Glutamatergic neuron (in vitro differentiated cells): ENCODE measurements around the gene OR9Q1. TPM values are rescaled to one million over a fixed set of nuclear protein-coding genes. Genes with fewer than 3 reads are reported as not detected.

ENCODE experiments used
- DNase-seq: peaks from one replicate; pipeline ENCODE4 v3.0.0; 2022
- H3K27ac Mint-ChIP-seq: one replicate; pipeline ENCODE4 v1.8.0; 2020; ENCODE audit warnings: mild to moderate bottlenecking, mixed read lengths, inconsistent platforms; ENCODE audit not compliant: unreplicated experiment
- H3K27me3 Mint-ChIP-seq: one replicate; pipeline ENCODE4 v1.8.0; 2020; ENCODE audit warnings: mild to moderate bottlenecking, moderate library complexity, mixed read lengths, inconsistent platforms; ENCODE audit not compliant: unreplicated experiment
- H3K36me3 Mint-ChIP-seq: one replicate; pipeline ENCODE4 v1.8.0; 2020; ENCODE audit warnings: mild to moderate bottlenecking, mixed read lengths, inconsistent platforms; ENCODE audit not compliant: unreplicated experiment
- H3K4me1 Mint-ChIP-seq: one replicate; pipeline ENCODE4 v1.8.0; 2020; ENCODE audit warnings: mild to moderate bottlenecking, low read depth, mixed read lengths, inconsistent platforms; ENCODE audit not compliant: unreplicated experiment
- H3K4me3 Mint-ChIP-seq: one replicate; pipeline ENCODE4 v1.8.0; 2020; ENCODE audit warnings: mild to moderate bottlenecking, mixed read lengths, inconsistent platforms; ENCODE audit not compliant: unreplicated experiment
- H3K9me3 Mint-ChIP-seq: one replicate; pipeline ENCODE4 v1.8.0; 2020; ENCODE audit warnings: mild to moderate bottlenecking, moderate library complexity, mixed read lengths, inconsistent platforms; ENCODE audit not compliant: unreplicated experiment
- total RNA-seq: library from RNA; stranded (reverse); fragmentation: NEBNext Ultra II Directional; extraction: Animal tissue kit (Norgen Biotek cat#: 25700); gene quantifications from one replicate; pipeline ENCODE4 v1.2.1, GENCODE V29; 2021; ENCODE audit not compliant: unreplicated experiment
- TF ChIP-seq, protein P1 (sequence below): fragments of 200-600 bp; sonication (generic); IDR thresholded peaks from one replicate; pipeline ENCODE4 v1.5.0; 2021; ENCODE audit not compliant: partially characterized antibody, unreplicated experiment

The OR9Q1 gene
- total RNA-seq, 1 donor from 2014 or later, result not detected

DNA sequence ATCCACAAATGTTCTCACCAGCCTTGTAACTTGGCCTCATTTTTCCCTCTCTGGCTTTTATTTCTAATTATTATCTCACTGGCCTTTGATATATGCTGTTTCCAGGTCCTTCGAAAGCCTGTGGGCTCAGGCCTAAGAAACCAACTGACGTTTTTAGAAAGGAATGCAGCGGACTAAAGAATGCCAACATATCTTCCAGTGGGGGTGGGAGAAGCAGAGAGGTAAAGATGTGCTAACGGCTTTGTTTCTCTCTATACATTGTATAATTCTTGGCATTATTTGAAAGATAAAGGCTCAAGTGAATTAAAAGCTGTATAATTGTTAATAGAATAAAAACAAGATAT, 35.3 kb downstream of the OR9Q1 start:
- Mint-ChIP-seq H3K4me3 (no peak overlapping the region), H3K36me3 (no peaks in the 10 kb centered on the region)
- DNase-seq, result no peak

DNA sequence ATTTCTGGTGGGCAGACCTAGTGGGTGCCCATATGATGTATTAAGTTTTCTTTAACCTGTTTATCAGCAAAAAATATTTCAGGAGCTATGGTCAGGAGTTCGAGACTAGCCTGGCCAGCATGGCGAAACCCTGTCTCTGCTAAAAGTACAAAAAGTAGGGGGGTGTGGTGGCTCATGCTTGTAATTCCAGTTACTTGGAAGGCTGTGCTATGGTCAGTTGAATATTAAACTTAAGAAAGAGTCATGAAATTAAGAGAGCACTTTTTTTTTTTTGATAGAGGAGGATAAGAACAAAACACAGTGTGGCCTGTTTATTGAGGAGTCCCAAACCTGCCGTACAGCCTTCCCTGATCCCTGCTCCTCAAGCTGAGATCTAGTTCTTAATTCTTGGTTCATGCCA, 36.9 kb downstream of the OR9Q1 start:
- no peak for DNase-seq
- no peak overlapping the region for H3K27ac Mint-ChIP-seq
- H3K36me3 Mint-ChIP-seq, result no peaks in the 10 kb centered on the region
- H3K4me1 Mint-ChIP-seq, result no peaks in the 10 kb centered on the region
- no peak overlapping the region for H3K4me3 Mint-ChIP-seq
- no peaks in the 10 kb centered on the region for H3K27me3 Mint-ChIP-seq
- TF ChIP-seq, protein P1, sequence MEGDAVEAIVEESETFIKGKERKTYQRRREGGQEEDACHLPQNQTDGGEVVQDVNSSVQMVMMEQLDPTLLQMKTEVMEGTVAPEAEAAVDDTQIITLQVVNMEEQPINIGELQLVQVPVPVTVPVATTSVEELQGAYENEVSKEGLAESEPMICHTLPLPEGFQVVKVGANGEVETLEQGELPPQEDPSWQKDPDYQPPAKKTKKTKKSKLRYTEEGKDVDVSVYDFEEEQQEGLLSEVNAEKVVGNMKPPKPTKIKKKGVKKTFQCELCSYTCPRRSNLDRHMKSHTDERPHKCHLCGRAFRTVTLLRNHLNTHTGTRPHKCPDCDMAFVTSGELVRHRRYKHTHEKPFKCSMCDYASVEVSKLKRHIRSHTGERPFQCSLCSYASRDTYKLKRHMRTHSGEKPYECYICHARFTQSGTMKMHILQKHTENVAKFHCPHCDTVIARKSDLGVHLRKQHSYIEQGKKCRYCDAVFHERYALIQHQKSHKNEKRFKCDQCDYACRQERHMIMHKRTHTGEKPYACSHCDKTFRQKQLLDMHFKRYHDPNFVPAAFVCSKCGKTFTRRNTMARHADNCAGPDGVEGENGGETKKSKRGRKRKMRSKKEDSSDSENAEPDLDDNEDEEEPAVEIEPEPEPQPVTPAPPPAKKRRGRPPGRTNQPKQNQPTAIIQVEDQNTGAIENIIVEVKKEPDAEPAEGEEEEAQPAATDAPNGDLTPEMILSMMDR, result no peak
- H3K9me3 Mint-ChIP-seq, result no peaks in the 10 kb centered on the region

More for the DNA sequence above, 35.3 kb downstream of the OR9Q1 start:
- TF ChIP-seq, protein P1, result no peak
- H3K27ac Mint-ChIP-seq, result no peak overlapping the region
- H3K27me3 Mint-ChIP-seq, result no peaks in the 10 kb centered on the region
- no peaks in the 10 kb centered on the region for H3K9me3 Mint-ChIP-seq
- H3K4me1 Mint-ChIP-seq, result no peaks in the 10 kb centered on the region

DNA sequence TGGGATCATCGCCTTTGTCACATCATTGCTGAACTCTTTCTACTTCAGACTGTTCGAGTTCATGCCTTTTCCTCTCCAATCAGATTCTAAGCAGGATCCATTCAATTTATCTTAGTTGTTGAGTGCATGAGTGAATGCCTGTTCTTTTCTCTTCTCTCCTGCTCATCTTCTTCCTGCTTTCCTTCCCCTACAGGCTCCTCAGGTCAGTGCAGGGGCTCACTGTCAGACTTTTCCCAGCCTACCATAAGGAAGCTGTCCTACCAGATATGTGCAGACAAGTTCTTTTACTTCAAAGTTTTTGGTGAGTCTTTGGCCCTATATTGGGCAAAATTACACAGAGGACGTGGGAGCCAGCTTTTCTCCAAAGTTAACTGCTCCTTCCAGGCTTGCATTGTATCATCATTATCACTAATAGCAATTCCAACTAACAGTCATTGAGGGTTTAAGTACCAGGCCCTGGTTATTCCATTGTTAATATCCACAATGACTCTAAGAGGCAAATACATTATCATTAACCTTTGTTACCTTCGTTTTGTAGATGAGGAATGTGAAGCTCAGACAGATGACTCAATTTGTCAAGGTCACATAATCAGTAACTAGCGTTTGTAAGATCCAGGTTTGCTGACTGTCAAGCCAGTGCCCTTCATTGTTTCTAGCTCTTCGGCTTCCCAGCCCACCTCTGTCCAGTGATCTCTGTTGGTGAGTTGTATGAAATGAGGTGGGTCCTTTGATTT, 37.4 kb downstream of the OR9Q1 start:
- H3K36me3 Mint-ChIP-seq, result no peaks in the 10 kb centered on the region
- no peaks in the 10 kb centered on the region for H3K9me3 Mint-ChIP-seq
- no peaks in the 10 kb centered on the region for H3K4me1 Mint-ChIP-seq

DNA sequence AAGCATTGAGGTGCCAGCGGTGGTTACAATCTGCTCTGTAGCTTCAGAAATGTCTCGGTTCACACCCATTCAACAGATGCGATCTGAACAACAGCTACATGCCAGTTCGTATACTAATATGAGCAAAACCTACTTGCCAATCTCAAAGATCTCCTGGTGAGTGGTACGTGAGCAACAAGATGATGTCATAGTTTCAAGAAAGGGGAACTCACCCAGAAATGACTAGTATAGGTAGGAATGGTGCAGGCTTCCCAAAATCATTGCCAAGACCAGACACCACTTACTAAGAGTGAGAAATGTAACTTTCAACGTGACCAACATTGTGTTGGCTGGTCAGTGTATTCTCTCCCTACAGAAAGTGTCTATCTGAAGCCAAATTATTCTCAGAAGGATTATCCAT, 38.1 kb downstream of the OR9Q1 start:
- H3K4me3 Mint-ChIP-seq, result no peak overlapping the region
- H3K27ac Mint-ChIP-seq, result no peak overlapping the region
- TF ChIP-seq, protein P1, result no peak
- no peaks in the 10 kb centered on the region for H3K9me3 Mint-ChIP-seq
- no peaks in the 10 kb centered on the region for H3K4me1 Mint-ChIP-seq
- no peaks in the 10 kb centered on the region for H3K27me3 Mint-ChIP-seq
- DNase-seq, result no peak
- H3K36me3 Mint-ChIP-seq, result no peaks in the 10 kb centered on the region

More for the DNA sequence above, 37.4 kb downstream of the OR9Q1 start:
- DNase-seq, result no peak
- Mint-ChIP-seq H3K27me3 (no peaks in the 10 kb centered on the region), H3K4me3 (no peak overlapping the region), H3K27ac (no peak overlapping the region)
- TF ChIP-seq, protein P1, result no peak

DNA sequence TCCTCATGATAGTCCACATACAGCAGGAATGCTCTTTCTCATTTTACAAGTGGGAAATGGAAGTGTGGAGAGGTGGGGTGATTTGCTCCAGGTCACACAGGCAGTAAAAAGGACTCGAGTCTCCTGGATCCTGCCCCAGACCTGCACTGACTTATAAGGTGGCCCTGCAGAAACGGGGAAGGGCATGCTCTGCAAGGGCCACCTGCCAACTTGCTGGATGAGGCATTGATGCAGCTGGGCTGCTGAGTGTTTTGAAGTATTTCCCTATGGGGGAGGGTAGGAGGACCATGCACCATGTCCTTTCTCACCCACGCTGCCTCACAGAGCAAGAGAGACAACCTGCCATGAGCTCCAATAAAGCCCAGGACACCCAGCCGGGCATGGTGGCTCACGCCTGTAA, 44.0 kb downstream of the OR9Q1 start:
- Mint-ChIP-seq H3K27ac (no peak overlapping the region), H3K27me3 (no peaks in the 10 kb centered on the region), H3K4me1 (no peaks in the 10 kb centered on the region), H3K9me3 (no peaks in the 10 kb centered on the region), H3K36me3 (no peaks in the 10 kb centered on the region), H3K4me3 (no peak overlapping the region)
- no peak for DNase-seq
- TF ChIP-seq, protein P1, result no peak
